Astrocyte (in vitro differentiated cells and primary cell): ENCODE measurements around the gene FAF1.

Source experiments
- CTCF ChIP-seq: IDR thresholded peaks from 2 replicates; pipeline ENCODE4 v1.5.1; 2011; ENCODE audit warnings: low read depth, mild to moderate bottlenecking, inconsistent platforms, low read length, moderate library complexity; ENCODE audit not compliant: insufficient read depth
- EZH2 ChIP-seq: IDR thresholded peaks from 2 replicates; pipeline ENCODE4 v1.6.1; 2012; ENCODE audit warnings: mild to moderate bottlenecking, low read length, inconsistent platforms; ENCODE audit not compliant: insufficient read depth

GRCh38 chr1:50474859-50475809 is 484.9 kb downstream of the FAF1 start:
- TF ChIP-seq EZH2 (no peak), CTCF (no peak)
